Activated CD8-positive, alpha-beta T cell treated with anti-CD3 and anti-CD28 coated beads for 36 hours (primary cell): Measurements from ENCODE around the gene BCAR3. TPM values are rescaled to one million over a fixed set of nuclear protein-coding genes. Genes with fewer than 3 reads are reported as not detected.

Source experiments
- ATAC-seq: fragments of 200-7000 bp; cut with Tn5 transposase; one replicate; pipeline ENCODE4 v1.10.0; 2021; ENCODE audit warnings: mild to moderate bottlenecking, moderate library complexity
- CTCF ChIA-PET: fragments of 350-600 bp; sonication (Branson Sonifier 250); formaldehyde crosslinking; loops from one replicate; lab custom pipeline; 2021; ENCODE audit warnings: antibody characterized with exemption; lab: Charles Lee
- POLR2A ChIA-PET: fragments of 350-600 bp; sonication (Branson Sonifier 250); formaldehyde crosslinking; loops from one replicate; lab custom pipeline; 2021; ENCODE audit warnings: antibody characterized with exemption; lab: Charles Lee
- DNase-seq: peaks from one replicate; pipeline ENCODE4 v3.0.0-alpha.2; 2020
- H3K27ac Mint-ChIP-seq: one replicate; pipeline ENCODE4 v1.8.0; 2021; ENCODE audit warnings: mild to moderate bottlenecking, mixed read lengths
- H3K27me3 Mint-ChIP-seq: one replicate; pipeline ENCODE4 v1.8.0; 2021; ENCODE audit warnings: mixed read lengths
- H3K36me3 Mint-ChIP-seq: one replicate; pipeline ENCODE4 v1.8.0; 2021; ENCODE audit warnings: low read depth, mixed read lengths
- H3K4me1 Mint-ChIP-seq: one replicate; pipeline ENCODE4 v1.8.0; 2021; ENCODE audit warnings: low read depth, mixed read lengths
- H3K4me3 Mint-ChIP-seq: one replicate; pipeline ENCODE4 v1.8.0; 2021; ENCODE audit warnings: mild to moderate bottlenecking, moderate library complexity, mixed read lengths
- H3K9me3 Mint-ChIP-seq: one replicate; pipeline ENCODE4 v1.8.0; 2021; ENCODE audit warnings: mixed read lengths
- intact Hi-C: fragments of 100-400 bp; cut with micrococcal nuclease; formaldehyde crosslinking; loops from one replicate; pipeline ENCODE4 v1.10.0; 2022
- total RNA-seq, 2 experiments: library from RNA; stranded (reverse); gene quantifications; one replicate each; pipeline ENCODE4 v1.2.3, GENCODE V29; 2021
- TF ChIP-seq, protein P1 (sequence below): fragments of 200-600 bp; IDR thresholded peaks from one replicate; pipeline ENCODE4 v1.8.0; 2022; ENCODE audit warnings: antibody characterized with exemption, mild to moderate bottlenecking

The BCAR3 gene
- total RNA-seq, 2 experiments from 2014 or later: 0.51 to 0.70 TPM

DNA sequence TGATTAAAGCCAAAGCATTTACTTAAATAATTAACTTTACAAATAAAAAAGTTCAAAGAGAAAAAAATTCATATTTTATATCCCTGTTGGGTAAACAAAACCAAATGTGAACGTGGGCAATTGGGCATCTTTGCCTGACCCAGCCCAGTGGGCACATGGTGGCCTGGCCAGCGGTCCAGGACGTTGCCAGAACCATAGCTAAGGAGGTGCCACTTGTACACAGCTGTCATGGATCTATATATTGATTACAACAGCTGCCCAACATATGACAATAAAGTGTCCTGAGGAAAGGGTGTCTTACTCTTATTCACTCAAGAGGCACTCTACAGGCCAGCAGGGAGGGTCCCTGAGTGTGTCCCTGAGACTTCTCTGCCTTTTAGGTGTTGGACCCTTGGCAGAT, 78.5 kb downstream of the BCAR3 start:
- TF ChIP-seq, protein P1, sequence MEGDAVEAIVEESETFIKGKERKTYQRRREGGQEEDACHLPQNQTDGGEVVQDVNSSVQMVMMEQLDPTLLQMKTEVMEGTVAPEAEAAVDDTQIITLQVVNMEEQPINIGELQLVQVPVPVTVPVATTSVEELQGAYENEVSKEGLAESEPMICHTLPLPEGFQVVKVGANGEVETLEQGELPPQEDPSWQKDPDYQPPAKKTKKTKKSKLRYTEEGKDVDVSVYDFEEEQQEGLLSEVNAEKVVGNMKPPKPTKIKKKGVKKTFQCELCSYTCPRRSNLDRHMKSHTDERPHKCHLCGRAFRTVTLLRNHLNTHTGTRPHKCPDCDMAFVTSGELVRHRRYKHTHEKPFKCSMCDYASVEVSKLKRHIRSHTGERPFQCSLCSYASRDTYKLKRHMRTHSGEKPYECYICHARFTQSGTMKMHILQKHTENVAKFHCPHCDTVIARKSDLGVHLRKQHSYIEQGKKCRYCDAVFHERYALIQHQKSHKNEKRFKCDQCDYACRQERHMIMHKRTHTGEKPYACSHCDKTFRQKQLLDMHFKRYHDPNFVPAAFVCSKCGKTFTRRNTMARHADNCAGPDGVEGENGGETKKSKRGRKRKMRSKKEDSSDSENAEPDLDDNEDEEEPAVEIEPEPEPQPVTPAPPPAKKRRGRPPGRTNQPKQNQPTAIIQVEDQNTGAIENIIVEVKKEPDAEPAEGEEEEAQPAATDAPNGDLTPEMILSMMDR: no peak
- CTCF ChIA-PET: interaction anchor here (1.0 kb wide), 1 partner anchor 26 kb away, joined by 3 read pairs; no protein-coding TSS in a partner anchor
- H3K36me3 Mint-ChIP-seq: no peaks in the 10 kb centered on the region
- H3K27me3 Mint-ChIP-seq: peaks cover 5% of the 10 kb centered on the region
- no peak overlapping the region for H3K27ac Mint-ChIP-seq
- peaks cover 7% of the 10 kb centered on the region for H3K4me1 Mint-ChIP-seq
- POLR2A ChIA-PET: no interaction called here
- intact Hi-C loops: no loop called here
- ATAC-seq (no peak), DNase-seq (no peak)
- H3K4me3 Mint-ChIP-seq: no peak overlapping the region
- no peaks in the 10 kb centered on the region for H3K9me3 Mint-ChIP-seq

DNA sequence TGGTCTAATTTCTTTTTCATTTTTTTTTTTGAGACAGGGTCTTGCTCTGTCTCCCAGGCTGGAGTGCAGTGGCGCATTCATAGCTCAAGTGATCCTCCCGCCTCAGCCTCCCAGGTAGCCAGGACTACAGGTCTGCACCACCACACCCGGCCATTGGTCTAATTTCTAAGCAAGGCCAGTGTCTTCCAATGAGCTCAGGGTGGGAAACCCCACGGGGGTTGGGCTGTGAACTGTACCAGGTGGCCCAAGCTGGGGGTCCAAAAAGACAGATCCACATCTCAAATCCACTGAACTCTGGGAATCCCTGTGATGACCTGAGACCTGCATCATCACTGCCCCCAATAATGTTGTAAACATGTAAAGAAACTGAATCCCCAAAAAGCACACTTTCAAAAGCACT, 79.5 kb downstream of the BCAR3 start:
- Mint-ChIP-seq H3K4me3 (no peak overlapping the region), H3K9me3 (no peaks in the 10 kb centered on the region), H3K27ac (no peak overlapping the region), H3K27me3 (peaks cover 5% of the 10 kb centered on the region), H3K36me3 (no peaks in the 10 kb centered on the region), H3K4me1 (no peaks in the 10 kb centered on the region)
- TF ChIP-seq, protein P1: no peak
- ChIA-PET CTCF (no interaction called here), POLR2A (no interaction called here)
- ATAC-seq (no peak), DNase-seq (no peak)
- intact Hi-C loops: no loop called here

DNA sequence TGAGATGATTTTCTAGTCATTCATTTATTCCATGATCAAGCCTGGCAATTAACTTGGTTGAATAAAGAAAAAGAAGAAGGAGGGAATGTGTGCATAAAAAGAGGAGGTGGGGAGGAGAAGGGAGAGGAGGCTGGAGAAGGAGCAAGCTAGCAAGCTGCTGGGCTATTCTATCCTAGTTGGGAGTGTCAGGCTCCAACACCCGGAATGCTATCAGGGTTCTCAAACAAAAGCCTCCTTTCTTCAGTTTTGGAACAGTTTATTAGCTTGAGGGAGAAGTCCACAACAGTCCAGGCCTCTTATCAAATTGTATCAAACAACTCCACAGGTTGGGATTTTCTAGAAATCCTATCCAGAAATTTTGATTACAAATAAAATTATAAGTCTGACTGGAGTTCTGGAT, 80.0 kb downstream of the BCAR3 start:
- DNase-seq: no peak
- no peaks in the 10 kb centered on the region for H3K36me3 Mint-ChIP-seq
- intact Hi-C loops: no loop called here
- no peak overlapping the region for H3K4me3 Mint-ChIP-seq
- no peak for ATAC-seq
- no peaks in the 10 kb centered on the region for H3K4me1 Mint-ChIP-seq
- no peaks in the 10 kb centered on the region for H3K9me3 Mint-ChIP-seq
- TF ChIP-seq, protein P1: no peak
- ChIA-PET CTCF (no interaction called here), POLR2A (no interaction called here)
- H3K27ac Mint-ChIP-seq: no peak overlapping the region
- peaks cover 5% of the 10 kb centered on the region for H3K27me3 Mint-ChIP-seq

DNA sequence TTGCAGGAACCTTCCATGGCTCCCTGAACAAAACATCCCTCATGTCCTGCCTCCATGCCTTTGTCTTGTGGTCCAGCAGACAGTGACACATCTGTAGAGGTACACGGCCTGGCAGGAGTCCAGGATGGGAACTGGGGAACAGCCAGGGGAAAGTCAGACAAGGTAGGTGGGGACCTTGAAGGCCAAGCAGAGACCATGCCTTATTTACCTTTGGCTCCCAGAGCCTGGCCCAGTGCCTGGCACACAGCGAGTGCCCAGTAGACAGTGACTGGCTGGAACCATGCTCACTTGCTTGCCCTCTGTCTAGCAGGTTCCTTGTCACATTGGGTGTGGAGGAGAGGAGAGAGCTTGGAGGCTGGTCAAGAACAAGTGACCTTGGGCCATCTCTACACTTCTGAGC, 81.0 kb downstream of the BCAR3 start:
- Mint-ChIP-seq H3K36me3 (no peaks in the 10 kb centered on the region), H3K27me3 (peaks cover 2% of the 10 kb centered on the region), H3K9me3 (no peaks in the 10 kb centered on the region), H3K4me3 (no peak overlapping the region), H3K4me1 (no peaks in the 10 kb centered on the region), H3K27ac (no peak overlapping the region)
- POLR2A ChIA-PET: no interaction called here
- CTCF ChIA-PET: no interaction called here
- TF ChIP-seq, protein P1: no peak
- intact Hi-C loops: no loop called here
- DNase-seq (no peak), ATAC-seq (no peak)

DNA sequence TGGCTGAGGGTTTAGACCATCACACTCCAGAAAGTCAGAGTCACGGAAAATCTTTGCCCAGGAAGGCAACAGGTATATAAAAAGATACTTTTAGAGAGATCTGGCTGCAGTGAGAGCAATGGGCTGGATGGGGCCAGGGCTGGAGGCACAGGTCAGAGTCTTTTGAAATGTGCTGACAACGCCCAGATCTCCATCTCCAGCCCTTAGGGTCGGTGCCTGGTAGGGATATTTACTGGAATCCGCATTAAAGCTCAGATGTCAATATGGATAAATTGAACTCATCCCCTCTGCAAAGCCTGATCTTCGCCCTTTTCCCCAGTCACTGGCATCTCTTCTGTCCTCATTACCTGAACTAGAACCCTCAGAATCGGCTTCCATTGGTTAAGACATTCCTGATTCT, 82.2 kb downstream of the BCAR3 start:
- TF ChIP-seq, protein P1: no peak
- intact Hi-C loops: no loop called here
- ChIA-PET POLR2A (no interaction called here), CTCF (no interaction called here)
- DNase-seq (no peak), ATAC-seq (no peak)
- H3K9me3 Mint-ChIP-seq: no peaks in the 10 kb centered on the region
- H3K27ac Mint-ChIP-seq: no peak overlapping the region
- no peaks in the 10 kb centered on the region for H3K4me1 Mint-ChIP-seq
- H3K4me3 Mint-ChIP-seq: no peak overlapping the region
- H3K36me3 Mint-ChIP-seq: no peaks in the 10 kb centered on the region
- peaks cover 1% of the 10 kb centered on the region for H3K27me3 Mint-ChIP-seq
